Erythroblast (primary cell): ENCODE results near the gene BLOC1S5.

Experiments
- GATA1 ChIP-seq: IDR thresholded peaks from 2 replicates; pipeline ENCODE4 v1.6.1; 2011; ENCODE audit warnings: low read depth, mild to moderate bottlenecking, control low read depth, low read length, moderate library complexity
- POLR2A ChIP-seq: IDR thresholded peaks from 2 replicates; pipeline ENCODE4 v1.6.1; 2011; ENCODE audit warnings: mild to moderate bottlenecking, low read length

- TF ChIP-seq POLR2A: peak; percentile 31
- no peak for TF ChIP-seq GATA1
Observed at GRCh38 chr6:8064638-8065518, 689 bp upstream of the BLOC1S5 start.
